Measurements from ENCODE around the gene GRWD1.

The GRWD1 gene

GRCh38 chr19:48461651-48461981, 15.8 kb downstream of the GRWD1 start:
- no peak for DNase-seq

DNA sequence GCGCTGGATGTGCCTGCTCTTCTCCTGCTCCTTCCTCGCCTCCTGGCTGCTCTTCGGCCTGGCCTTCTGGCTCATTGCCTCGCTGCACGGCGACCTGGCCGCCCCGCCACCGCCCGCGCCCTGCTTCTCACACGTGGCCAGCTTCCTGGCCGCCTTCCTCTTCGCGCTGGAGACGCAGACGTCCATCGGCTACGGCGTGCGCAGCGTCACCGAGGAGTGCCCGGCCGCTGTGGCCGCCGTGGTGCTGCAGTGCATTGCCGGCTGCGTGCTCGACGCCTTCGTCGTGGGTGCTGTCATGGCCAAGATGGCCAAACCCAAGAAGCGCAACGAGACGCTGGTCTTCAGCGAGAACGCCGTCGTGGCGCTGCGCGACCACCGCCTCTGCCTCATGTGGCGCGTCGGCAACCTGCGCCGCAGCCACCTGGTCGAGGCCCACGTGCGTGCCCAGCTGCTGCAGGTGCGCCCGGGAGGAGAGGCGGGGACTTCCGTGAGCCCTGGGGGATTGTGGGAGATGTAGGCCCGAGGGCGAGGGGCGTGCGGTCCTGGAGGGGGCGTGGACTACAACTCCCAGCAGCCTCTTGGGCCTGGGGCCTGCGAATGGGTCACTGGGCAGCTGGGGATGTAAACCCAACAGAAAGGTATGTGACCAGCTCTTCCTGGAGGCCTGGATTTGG, 16.3 kb downstream of the GRWD1 start:
- no peak for DNase-seq

DNA sequence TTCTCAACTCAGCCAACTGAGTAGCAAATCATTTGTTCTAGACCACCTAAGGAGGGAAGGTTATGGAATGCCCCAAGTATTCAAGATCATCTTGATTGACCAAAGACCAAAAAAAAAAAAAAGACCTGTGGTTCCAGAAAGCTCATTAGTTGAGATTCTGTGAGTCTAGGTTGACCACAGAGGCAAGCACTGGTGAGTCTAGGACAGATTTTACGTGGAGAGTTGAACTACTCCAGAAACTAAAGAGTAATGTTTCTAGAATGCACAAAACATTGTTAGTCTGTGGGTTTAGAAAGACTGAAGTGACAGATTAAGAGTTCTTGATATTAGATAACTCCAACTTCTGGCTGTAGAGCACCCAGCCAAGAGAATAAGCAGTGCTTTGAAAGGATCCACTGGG, 19.4 kb downstream of the GRWD1 start:
- DNase-seq = no peak

DNA sequence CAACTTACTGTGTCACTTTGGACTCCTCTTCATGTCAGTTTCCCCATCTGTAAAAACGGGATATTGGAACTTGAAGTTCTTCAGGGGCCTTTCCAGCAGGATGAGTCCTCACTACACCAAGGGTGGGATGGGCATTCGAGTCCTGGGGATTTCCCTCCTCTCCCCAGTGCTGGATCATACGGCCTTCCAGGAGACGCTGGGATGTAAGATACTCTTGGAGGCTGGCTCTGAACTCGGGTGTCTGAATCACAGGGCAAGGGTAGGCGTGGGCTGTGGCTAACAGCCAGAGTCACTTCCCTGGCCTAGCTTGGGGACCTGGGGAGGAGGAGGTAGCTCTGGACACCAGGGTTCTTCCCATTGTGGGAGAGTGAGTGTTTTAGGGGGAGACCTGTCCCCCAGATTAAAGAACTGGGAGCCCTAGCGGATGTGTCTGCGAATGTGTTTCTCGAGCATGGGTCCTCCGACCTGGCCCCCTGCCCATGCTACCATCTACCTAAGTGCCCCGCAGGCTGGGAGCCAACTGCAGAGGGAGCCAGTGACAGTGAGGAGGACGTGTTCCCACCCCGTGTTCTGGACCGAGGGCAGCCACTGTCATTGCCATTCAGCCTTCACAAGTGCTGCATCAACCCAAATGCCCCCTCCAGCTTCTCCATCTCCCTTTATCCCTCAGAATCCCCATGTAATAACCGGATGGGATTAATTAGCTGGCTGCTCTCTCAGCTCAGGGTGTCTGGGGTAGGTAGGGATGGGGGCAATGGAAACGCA, 21.0 kb downstream of the GRWD1 start:
- no peak for DNase-seq

DNA sequence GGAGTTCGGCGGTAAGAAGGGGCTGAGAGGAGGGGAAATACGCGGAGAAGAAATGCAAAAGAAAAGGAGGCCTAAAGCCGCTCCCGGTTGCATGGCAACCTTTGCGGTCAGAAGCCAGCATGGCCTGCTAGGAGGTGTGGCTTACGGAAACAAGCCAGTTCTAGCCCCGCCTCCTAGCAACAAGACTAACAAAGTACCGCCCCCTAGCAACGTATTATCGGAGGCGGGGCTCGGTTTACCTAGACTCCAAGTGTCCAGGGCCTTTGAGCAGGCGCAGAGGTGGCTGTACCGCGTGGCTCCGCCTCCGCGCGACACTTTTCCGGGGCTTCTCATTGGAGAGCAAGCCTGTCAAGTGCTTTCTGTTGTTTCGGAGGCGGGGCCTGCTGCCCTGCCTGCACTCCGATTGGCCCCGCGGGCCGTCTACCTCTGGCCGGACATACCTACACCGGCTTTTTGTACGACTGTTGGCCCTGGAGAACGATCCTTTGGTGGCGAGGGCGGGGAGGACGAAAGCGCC, 23.0 kb downstream of the GRWD1 start:
- peak; percentile 96 to 100 (median 100) for DNase-seq

GRCh38 chr19:48469289-48469881, 23.6 kb downstream of the GRWD1 start, which contains the start of gene CYTH2:
Gene CYTH2, plus strand, starts transcription at chr19:48469369. Its CDS starts 139 bp downstream, at chr19:48469508.
- DNase-seq = peak in 3 of 6 experiments; percentile 56 to 75 (median 72)

GRCh38 chr19:48469934-48470680, 24.3 kb downstream of the GRWD1 start:
- DNase-seq = peak in 1 of 6 experiments; percentile 49

GRCh38 chr19:48470856-48471255, 25.1 kb downstream of the GRWD1 start:
- no peak for DNase-seq

DNA sequence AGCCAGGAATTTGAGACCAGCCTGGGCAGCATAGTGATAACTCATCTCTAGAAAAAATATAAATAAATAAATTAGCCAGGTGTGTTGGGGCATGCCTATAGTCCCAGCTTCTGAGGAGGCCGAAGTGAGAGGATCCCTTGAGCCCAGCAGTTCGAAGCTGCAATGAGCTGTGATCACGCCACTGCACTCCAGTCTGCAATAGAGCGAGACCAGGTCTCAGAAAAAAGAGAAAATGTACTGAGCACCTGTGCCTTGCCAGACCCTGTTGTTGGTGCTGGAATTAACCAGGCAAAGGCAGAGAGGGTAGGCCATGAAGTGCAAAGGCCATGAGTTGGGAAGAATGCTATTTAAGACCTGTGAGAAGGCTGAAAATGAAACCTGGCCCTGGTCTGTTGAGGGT, 26.1 kb downstream of the GRWD1 start:
- DNase-seq = no peak

GRCh38 chr19:48473161-48473966, 27.6 kb downstream of the GRWD1 start:
- DNase-seq = no peak

GRCh38 chr19:48474084-48474592, 28.4 kb downstream of the GRWD1 start:
- DNase-seq = no peak

DNA sequence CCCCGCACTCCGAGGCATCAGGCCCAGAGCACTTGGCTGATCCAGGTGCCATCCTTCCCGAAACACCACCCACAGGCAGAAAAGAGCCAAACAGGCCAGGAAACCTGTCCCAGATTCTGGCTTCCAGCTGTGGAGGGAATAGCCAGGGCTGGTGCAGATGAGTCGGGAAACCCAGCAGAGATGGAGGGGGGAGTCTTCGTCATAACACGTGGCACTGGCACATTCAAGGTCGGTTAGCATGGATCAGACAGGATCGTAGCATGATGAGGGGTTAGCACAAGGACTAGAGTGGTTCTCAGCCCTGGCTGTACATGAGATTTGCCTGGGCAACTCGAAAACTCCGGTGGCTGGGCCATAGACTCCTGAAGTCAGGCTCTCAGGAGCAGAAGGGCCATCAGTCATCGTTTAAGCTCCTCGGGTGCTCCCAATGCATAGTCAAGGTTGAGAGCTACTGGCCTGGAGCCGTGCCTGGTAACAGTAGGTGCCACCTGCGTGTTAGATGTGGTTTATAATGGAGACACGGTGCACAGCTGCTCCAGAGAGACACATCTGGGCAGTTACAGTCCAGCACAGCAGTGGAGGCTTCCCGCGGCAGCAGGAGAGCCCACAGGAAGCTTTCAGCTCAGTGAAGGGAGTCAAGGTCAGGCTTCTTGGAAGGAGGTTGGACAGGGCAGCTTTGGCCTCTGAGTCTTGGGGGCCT, 29.7 kb downstream of the GRWD1 start:
- DNase-seq = no peak

- no peak for DNase-seq
Measured at GRCh38 chr19:48476176-48476575, 30.4 kb downstream of the GRWD1 start.

DNA sequence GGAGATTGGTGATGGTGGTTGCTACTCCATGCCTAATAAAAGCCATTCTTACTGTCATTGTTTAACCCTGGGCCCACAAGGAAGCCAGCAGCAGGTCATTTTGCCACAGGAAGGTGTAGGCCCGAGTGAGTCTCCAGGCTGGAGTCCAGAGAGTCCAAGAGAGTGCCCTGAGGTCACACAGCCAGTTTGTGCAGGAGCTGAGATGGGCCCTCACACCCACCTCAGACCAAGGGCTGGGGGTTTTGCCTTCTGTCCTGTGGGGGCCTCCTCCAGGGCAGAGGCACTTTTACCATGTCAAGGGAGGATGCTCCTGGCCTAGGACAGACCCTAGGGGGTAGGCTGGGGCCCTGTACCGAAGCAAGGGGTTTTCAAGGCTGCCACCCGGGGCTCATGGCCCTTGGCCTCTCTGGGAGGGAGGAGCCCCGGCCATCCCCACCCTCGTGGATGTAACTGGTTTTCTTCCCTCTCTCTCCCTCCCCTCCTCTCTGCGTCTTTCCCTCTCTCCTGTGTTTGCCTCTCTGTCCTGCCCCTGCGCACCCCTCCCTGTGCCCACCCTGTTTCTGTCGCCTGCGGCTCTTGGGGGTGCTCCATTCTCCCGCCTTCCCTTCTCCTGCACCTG, 31.4 kb downstream of the GRWD1 start:
- DNase-seq = no peak

DNA sequence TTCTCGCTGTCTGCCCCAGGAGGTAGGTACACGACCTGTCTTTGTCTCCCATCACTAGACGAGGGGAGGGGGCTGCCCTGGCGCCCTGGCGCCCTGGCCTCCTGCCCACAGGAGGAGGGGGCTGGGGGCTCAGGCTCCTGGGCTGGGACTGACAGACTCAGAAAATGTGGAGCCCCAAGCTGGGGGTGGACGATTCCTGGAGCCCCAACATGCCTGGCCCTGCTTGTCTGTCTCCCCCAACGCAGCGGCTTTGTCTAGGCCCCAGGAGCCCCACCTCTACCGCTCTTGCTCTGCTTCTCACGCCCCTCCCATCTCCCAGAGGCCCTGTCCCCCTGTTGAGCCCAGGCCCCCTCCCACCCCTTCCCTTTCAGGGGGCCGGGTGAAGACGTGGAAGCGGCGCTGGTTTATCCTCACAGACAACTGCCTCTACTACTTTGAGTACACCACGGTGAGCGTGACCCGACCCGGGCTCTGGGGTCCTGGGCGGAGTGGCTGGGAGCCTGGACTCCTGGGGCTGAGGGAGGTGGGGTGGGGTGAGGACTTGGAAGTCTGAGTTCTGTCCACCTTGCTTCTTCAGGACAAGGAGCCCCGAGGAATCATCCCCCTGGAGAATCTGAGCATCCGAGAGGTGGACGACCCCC, 32.0 kb downstream of the GRWD1 start:
- no peak for DNase-seq

DNA sequence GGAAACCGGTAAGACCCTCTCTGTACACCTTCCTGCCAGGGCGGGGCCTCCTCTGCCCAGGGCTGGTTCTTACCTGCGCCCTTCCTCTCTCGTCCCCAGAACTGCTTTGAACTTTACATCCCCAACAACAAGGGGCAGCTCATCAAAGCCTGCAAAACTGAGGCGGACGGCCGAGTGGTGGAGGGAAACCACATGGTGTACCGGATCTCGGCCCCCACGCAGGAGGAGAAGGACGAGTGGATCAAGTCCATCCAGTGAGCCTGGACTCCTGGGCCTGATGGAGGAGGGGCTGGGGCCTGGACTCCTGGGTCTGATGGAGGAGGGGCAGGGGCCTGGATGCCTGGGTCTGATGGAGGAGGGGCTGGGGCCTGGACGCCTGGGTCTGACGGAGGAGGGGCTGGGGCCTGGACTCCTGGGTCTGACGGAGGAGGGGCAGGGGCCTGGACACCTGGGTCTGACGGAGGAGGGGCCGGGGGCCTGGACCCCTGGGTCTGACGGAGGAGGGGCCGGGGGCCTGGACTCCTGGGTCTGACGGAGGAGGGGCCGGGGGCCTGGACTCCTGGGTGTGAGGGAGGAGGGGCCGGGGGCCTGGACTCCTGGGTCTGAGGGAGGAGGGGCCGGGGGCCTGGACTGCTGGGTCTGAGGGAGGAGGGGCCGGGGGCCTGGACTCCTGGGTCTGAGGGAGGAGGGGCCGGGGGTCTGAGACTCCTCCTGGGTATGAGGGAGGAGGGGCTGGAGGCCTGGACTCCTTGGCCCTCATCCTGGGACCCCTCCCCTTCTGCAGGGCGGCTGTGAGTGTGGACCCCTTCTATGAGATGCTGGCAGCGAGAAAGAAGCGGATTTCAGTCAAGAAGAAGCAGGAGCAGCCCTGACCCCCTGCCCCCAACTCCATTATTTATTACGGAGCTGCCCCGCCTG, 32.8 kb downstream of the GRWD1 start:
- DNase-seq = no peak

DNA sequence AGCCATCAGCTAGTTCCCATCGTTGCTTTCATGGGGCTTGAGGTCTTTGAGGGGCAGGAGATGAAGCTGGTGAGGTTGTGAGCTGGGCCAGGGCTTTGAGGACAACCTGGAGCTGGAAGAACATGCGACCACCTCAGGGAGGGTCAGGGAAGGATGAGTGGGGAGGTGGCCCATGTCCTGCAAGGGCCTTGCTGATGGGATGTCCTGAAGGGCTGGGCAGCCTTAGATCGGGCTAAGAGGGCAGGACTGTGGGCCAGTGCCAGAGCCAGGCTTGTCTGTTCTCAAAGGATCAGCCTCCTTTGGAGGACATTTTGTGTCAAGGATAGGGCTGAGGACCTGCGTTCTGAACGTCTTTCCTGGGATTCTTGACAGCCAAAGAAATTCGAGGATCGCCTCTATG, 33.9 kb downstream of the GRWD1 start:
- peak in 1 of 6 experiments; percentile 21 for DNase-seq

DNA sequence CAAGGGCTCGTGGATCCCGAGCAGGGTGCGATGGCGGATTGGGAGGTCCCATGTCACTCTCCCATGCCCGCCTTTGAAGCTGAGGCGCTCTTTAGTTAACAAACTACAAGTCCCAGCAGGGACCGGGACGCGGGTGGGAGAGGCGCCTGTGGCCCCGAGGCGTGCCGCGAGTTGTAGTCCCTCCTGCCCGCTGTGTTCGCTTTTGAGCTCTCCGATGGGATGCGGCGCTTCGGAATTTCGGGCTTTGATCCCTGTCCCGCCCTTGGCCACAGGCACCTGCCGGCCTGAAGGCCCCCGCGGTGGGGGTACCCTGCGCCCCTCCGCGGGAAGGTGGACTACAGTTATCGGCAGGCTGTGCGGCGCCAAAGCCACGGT, 34.4 kb downstream of the GRWD1 start:
- DNase-seq = peak in 4 of 6 experiments; percentile 11 to 45 (median 38)
